BLaER1 (cell line): ENCODE results near the gene BMAL1.

Experiments
- H3K27ac ChIP-seq: shearing (Covaris generic); formaldehyde crosslinking; 2 replicates; pipeline ENCODE4 v1.8.1; 2022
- H3K27me3 ChIP-seq: shearing (Covaris generic); formaldehyde crosslinking; 2 replicates; pipeline ENCODE4 v1.8.1; 2022
- H3K36me3 ChIP-seq: shearing (Covaris generic); formaldehyde crosslinking; 2 replicates; pipeline ENCODE4 v1.8.1; 2022
- H3K4me1 ChIP-seq: shearing (Covaris generic); formaldehyde crosslinking; 2 replicates; pipeline ENCODE4 v1.8.1; 2022
- H3K4me2 ChIP-seq: shearing (Covaris generic); formaldehyde crosslinking; 2 replicates; pipeline ENCODE4 v1.8.1; 2022
- H3K4me3 ChIP-seq: shearing (Covaris generic); formaldehyde crosslinking; 2 replicates; pipeline ENCODE4 v1.8.1; 2022
- H3K9ac ChIP-seq: shearing (Covaris generic); formaldehyde crosslinking; 2 replicates; pipeline ENCODE4 v1.8.1; 2022
- H3K9me3 ChIP-seq: shearing (Covaris generic); formaldehyde crosslinking; 2 replicates; pipeline ENCODE4 v1.8.1; 2022
- H4K20me1 ChIP-seq: shearing (Covaris generic); formaldehyde crosslinking; 2 replicates; pipeline ENCODE4 v1.8.1; 2022
- Cebpa-rat ChIP-seq: shearing (Covaris generic); IDR thresholded peaks from 2 replicates; pipeline ENCODE4 v1.8.1; 2022

Gene BMAL1

GRCh38 chr11:13278609-13279486, 1.3 kb downstream of the BMAL1 start:
- H3K4me2 ChIP-seq = peak overlapping the region; percentile 91

DNA sequence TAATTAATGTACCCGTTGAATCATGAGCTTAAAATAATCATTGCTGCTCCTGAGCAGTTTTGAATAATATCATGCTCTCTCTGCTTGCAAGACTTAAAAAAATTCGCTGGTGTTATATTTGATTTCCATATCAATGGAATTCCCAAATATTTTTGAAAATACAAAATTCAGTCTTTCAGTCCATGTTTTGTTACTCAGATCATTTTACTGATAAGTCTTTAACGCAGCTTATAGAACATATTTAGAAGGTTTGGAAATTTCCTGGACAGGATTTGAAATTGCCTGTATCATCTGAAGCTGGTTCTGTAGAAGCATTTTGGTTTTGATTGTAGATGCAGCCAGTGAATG, 1.9 kb downstream of the BMAL1 start:
- Histone ChIP-seq H4K20me1 (peaks cover 63% of the 10 kb centered on the region), H3K9me3 (no peaks in the 10 kb centered on the region), H3K9ac (no peak overlapping the region), H3K4me2 (peak overlapping the region; percentile 91), H3K27ac (no peak overlapping the region), H3K36me3 (no peaks in the 10 kb centered on the region; the same call in 1 of the 2 replicates), H3K27me3 (peaks cover 42% of the 10 kb centered on the region), H3K4me3 (0 out of 2 replicates have a peak overlapping the region, but pooled peaks have one; percentile 95), H3K4me1 (peaks cover 46% of the 10 kb centered on the region)
- no peak for TF ChIP-seq Cebpa-rat

More at GRCh38 chr11:13278609-13279486, 1.3 kb downstream of the BMAL1 start:
- Histone ChIP-seq H4K20me1 (peaks cover 60% of the 10 kb centered on the region), H3K27ac (peak overlapping the region; percentile 94), H3K4me1 (peaks cover 46% of the 10 kb centered on the region), H3K9me3 (no peaks in the 10 kb centered on the region), H3K27me3 (peaks cover 42% of the 10 kb centered on the region), H3K4me3 (peak overlapping the region; percentile 95), H3K36me3 (no peaks in the 10 kb centered on the region; the same call in 1 of the 2 replicates), H3K9ac (peak overlapping the region; percentile 90)
- TF ChIP-seq Cebpa-rat = no peak

- H3K9me3 ChIP-seq = no peaks in the 10 kb centered on the region
- peaks cover 46% of the 10 kb centered on the region for H3K4me1 ChIP-seq
- no peak overlapping the region for H3K27ac ChIP-seq
- no peaks in the 10 kb centered on the region; the same call in 1 of the 2 replicates for H3K36me3 ChIP-seq
- H3K27me3 ChIP-seq = peaks cover 38% of the 10 kb centered on the region
- H4K20me1 ChIP-seq = peaks cover 71% of the 10 kb centered on the region
- TF ChIP-seq Cebpa-rat = no peak
- peak overlapping the region; percentile 91 for H3K4me2 ChIP-seq
- H3K9ac ChIP-seq = no peak overlapping the region
- 0 out of 2 replicates have a peak overlapping the region, but pooled peaks have one; percentile 95 for H3K4me3 ChIP-seq
Measured at GRCh38 chr11:13280092-13280722, 2.6 kb downstream of the BMAL1 start.

GRCh38 chr11:13280777-13281176, 3.2 kb downstream of the BMAL1 start:
- H3K27me3 ChIP-seq = peaks cover 34% of the 10 kb centered on the region
- peaks cover 76% of the 10 kb centered on the region for H4K20me1 ChIP-seq
- H3K9me3 ChIP-seq = no peaks in the 10 kb centered on the region
- peak overlapping the region; percentile 91 for H3K4me2 ChIP-seq
- no peak overlapping the region for H3K27ac ChIP-seq
- H3K9ac ChIP-seq = no peak overlapping the region
- H3K4me1 ChIP-seq = peaks cover 46% of the 10 kb centered on the region
- H3K36me3 ChIP-seq = no peaks in the 10 kb centered on the region; the same call in 1 of the 2 replicates
- no peak for TF ChIP-seq Cebpa-rat
- no peak overlapping the region for H3K4me3 ChIP-seq

DNA sequence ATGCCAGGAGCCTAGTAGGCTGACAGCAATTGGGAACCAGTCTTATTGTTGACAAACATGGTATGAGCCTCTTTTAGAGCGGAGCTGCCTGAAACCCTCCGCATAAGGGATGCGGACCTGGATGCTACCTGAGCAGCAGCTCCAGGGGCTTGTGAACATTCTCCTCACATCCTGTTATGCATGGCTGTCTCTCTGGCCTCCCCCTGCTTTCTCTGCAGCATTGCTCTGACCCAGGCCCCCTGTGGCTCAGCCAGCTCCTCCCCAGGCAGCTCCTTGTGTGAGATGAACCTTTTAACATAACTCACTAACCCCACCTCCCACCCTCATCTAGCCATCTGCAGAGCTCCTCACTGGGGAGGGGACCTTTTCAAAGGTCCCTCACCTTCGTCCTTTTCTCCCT, 6.0 kb downstream of the BMAL1 start:
- Histone ChIP-seq H3K9ac (no peak overlapping the region), H3K9me3 (no peaks in the 10 kb centered on the region), H3K27ac (no peak overlapping the region), H3K4me3 (no peak overlapping the region), H3K36me3 (no peaks in the 10 kb centered on the region; the same call in 1 of the 2 replicates), H3K4me2 (peak overlapping the region; percentile 1; the same call in 1 of the 2 replicates), H3K27me3 (peaks cover 13% of the 10 kb centered on the region), H3K4me1 (peaks cover 33% of the 10 kb centered on the region), H4K20me1 (peaks cover 97% of the 10 kb centered on the region)
- TF ChIP-seq Cebpa-rat = no peak

DNA sequence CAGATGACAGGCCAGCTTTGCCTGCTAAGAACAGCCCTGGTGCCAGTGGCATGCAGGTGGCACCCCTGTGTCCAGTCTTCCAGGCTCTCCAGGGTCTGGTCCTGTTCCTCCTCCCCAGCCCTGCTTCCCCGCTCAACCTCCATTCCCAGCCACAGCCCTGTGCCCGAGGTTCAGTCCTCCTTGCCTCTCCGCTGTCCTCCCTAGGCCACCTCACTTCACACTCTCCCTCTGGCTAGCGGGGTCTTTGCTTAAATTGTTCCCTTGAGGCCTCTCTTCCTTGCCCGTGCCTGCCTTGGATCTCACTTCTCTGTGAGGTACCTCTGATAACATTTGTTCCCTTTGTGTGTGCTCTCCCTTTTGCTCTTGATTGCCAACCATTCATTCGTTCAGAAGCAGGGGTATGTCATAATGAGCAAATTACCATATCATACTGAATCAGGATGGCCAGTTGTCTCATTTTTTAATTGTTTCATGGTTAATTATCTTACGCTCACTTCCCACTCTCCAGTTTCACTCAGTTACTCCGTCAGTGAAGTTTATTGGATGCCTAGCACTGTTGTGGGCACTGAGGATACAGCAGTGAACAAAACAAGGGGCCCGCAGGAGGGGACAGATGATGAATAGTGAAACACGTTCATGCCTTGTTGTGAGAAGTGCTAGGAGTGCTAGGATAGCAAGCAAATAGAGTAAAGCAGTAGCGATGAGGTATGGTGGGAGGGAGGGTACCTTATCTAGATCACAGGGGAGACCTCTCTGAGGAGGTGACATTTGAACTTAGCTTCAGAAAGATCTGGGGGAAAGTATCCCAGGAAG, 7.4 kb downstream of the BMAL1 start:
- Histone ChIP-seq H3K9ac (no peak overlapping the region), H3K4me3 (no peak overlapping the region), H3K27ac (no peak overlapping the region), H3K4me1 (peaks cover 20% of the 10 kb centered on the region), H3K36me3 (no peaks in the 10 kb centered on the region; the same call in 1 of the 2 replicates), H3K9me3 (no peaks in the 10 kb centered on the region), H3K4me2 (no peak overlapping the region), H4K20me1 (peaks cover 94% of the 10 kb centered on the region), H3K27me3 (no peaks in the 10 kb centered on the region; the same call in 1 of the 2 replicates)
- no peak for TF ChIP-seq Cebpa-rat

GRCh38 chr11:13286279-13286821, 8.8 kb downstream of the BMAL1 start:
- Histone ChIP-seq H3K27me3 (no peaks in the 10 kb centered on the region), H3K4me1 (peaks cover 6% of the 10 kb centered on the region; the same call in 1 of the 2 replicates), H3K9ac (no peak overlapping the region), H3K36me3 (no peaks in the 10 kb centered on the region; the same call in 1 of the 2 replicates), H3K9me3 (no peaks in the 10 kb centered on the region), H3K27ac (no peak overlapping the region), H4K20me1 (peaks cover 94% of the 10 kb centered on the region), H3K4me2 (no peak overlapping the region), H3K4me3 (no peak overlapping the region)
- TF ChIP-seq Cebpa-rat = no peak

- H3K36me3 ChIP-seq = no peaks in the 10 kb centered on the region; the same call in 1 of the 2 replicates
- H3K4me1 ChIP-seq = 0 out of 2 replicates have a peak, but pooled peaks cover 6% of the 10 kb centered on the region
- no peak overlapping the region for H3K4me3 ChIP-seq
- H3K27me3 ChIP-seq = no peaks in the 10 kb centered on the region
- no peak overlapping the region for H3K9ac ChIP-seq
- H3K27ac ChIP-seq = no peak overlapping the region
- H3K9me3 ChIP-seq = no peaks in the 10 kb centered on the region
- no peak for TF ChIP-seq Cebpa-rat
- H4K20me1 ChIP-seq = peaks cover 94% of the 10 kb centered on the region
- H3K4me2 ChIP-seq = no peak overlapping the region
Measured at GRCh38 chr11:13287036-13287435, 9.4 kb downstream of the BMAL1 start.

DNA sequence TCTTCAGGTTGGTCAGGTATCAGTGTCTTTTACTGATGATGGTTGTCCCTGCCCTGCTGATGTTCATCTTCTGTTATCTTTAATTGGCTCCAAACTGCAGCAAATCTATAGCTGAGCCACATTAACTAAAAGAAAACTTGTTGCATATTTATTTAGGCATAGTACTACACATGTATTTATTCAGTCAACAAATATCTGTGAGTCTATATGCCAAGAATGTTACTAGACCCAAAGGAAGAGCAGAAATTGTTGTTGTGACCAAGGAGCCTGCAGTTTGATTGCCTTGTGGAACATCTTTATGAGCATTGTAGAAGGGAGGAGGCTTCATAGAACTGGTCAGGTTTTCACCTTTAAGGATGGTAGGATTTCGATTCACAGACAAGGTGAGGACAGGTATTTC, 10.1 kb downstream of the BMAL1 start:
- Histone ChIP-seq H3K27ac (no peak overlapping the region), H3K4me3 (no peak overlapping the region), H3K9me3 (no peaks in the 10 kb centered on the region), H3K36me3 (no peaks in the 10 kb centered on the region), H3K27me3 (no peaks in the 10 kb centered on the region), H3K4me2 (no peak overlapping the region), H3K9ac (no peak overlapping the region), H4K20me1 (peaks cover 94% of the 10 kb centered on the region), H3K4me1 (0 out of 2 replicates have a peak, but pooled peaks cover 6% of the 10 kb centered on the region)
- TF ChIP-seq Cebpa-rat = no peak
